ENCODE data around the gene KIF24. TPM values are rescaled to one million over a fixed set of nuclear protein-coding genes. Genes with fewer than 3 reads are reported as not detected.
A peak's percentile ranks its signal among the peaks of the same experiment; 100 is the strongest.

The KIF24 gene
- total and polyA plus RNA-seq, 9 donors, result 6.8 to 26.3 (median 19.6) TPM

GRCh38 chr9:34292552-34292951, 36.5 kb downstream of the KIF24 start:
- no CpG with 5 or more reads among the region's 2 CpGs for WGBS (ENCODE audit: insufficient coverage)
- H3K9me3 ChIP-seq (replicated peaks; ENCODE audit: control insufficient read depth, low read depth, low read length), result no peaks in the 10 kb centered on the region

GRCh38 chr9:34291423-34291822, 37.6 kb downstream of the KIF24 start:
- no peak overlapping the region for H3K4me3 ChIP-seq (ENCODE audit: low read length)
- WGBS (ENCODE audit: insufficient coverage), result 90% methylated on average over 2 of the region's 2 CpGs
- H3K27ac ChIP-seq (ENCODE audit: low read length), result no peak overlapping the region

More at GRCh38 chr9:34292552-34292951, 36.5 kb downstream of the KIF24 start:
- DNase-seq, result no peak
- Histone ChIP-seq H3K36me3 (ENCODE audit: control insufficient read depth, insufficient read depth, low read length) (no peaks in the 10 kb centered on the region), H3K4me1 (ENCODE audit: control insufficient read depth, insufficient read depth, low read length) (no peaks in the 10 kb centered on the region), H3K4me3 (ENCODE audit: low read length) (no peak overlapping the region), H3K27ac (ENCODE audit: low read length) (no peak overlapping the region), H3K27me3 (ENCODE audit: control insufficient read depth, insufficient read depth, low read length) (no peaks in the 10 kb centered on the region)

GRCh38 chr9:34291023-34291422, 38.0 kb downstream of the KIF24 start:
- H3K9me3 ChIP-seq (replicated peaks; ENCODE audit: control insufficient read depth, low read depth, low read length), result no peaks in the 10 kb centered on the region
- 90% methylated on average over 2 of the region's 2 CpGs for WGBS (ENCODE audit: insufficient coverage)
- no peaks in the 10 kb centered on the region for H3K4me1 ChIP-seq (ENCODE audit: control insufficient read depth, insufficient read depth, low read length)
- DNase-seq, result peak; percentile 29
- no peaks in the 10 kb centered on the region for H3K27me3 ChIP-seq (ENCODE audit: control insufficient read depth, insufficient read depth, low read length)
- H3K27ac ChIP-seq (ENCODE audit: low read length), result no peak overlapping the region
- peaks cover 5% of the 10 kb centered on the region for H3K36me3 ChIP-seq (ENCODE audit: control insufficient read depth, insufficient read depth, low read length)
- H3K4me3 ChIP-seq (ENCODE audit: low read length), result no peak overlapping the region

More at GRCh38 chr9:34291423-34291822, 37.6 kb downstream of the KIF24 start:
- no peaks in the 10 kb centered on the region for H3K4me1 ChIP-seq (ENCODE audit: control insufficient read depth, insufficient read depth, low read length)
- no peak for DNase-seq
- H3K9me3 ChIP-seq (replicated peaks; ENCODE audit: control insufficient read depth, low read depth, low read length), result no peaks in the 10 kb centered on the region
- peaks cover 2% of the 10 kb centered on the region for H3K36me3 ChIP-seq (ENCODE audit: control insufficient read depth, insufficient read depth, low read length)
- no peaks in the 10 kb centered on the region for H3K27me3 ChIP-seq (ENCODE audit: control insufficient read depth, insufficient read depth, low read length)

- no peaks in the 10 kb centered on the region for H3K27me3 ChIP-seq (ENCODE audit: control insufficient read depth, insufficient read depth, low read length)
- H3K9me3 ChIP-seq (replicated peaks; ENCODE audit: control insufficient read depth, low read depth, low read length), result no peaks in the 10 kb centered on the region
- no peak overlapping the region for H3K4me3 ChIP-seq (ENCODE audit: low read length)
- H3K36me3 ChIP-seq (ENCODE audit: control insufficient read depth, insufficient read depth, low read length), result peaks cover 5% of the 10 kb centered on the region
- H3K27ac ChIP-seq (ENCODE audit: low read length), result no peak overlapping the region
- no peak for DNase-seq
- WGBS (ENCODE audit: insufficient coverage), result 85% methylated on average over 2 of the region's 2 CpGs
- H3K4me1 ChIP-seq (ENCODE audit: control insufficient read depth, insufficient read depth, low read length), result no peaks in the 10 kb centered on the region
Observed at GRCh38 chr9:34289159-34289558, 39.9 kb downstream of the KIF24 start.

- Histone ChIP-seq H3K9me3 (replicated peaks; ENCODE audit: control insufficient read depth, low read depth, low read length) (no peaks in the 10 kb centered on the region), H3K4me3 (ENCODE audit: low read length) (no peak overlapping the region), H3K27ac (ENCODE audit: low read length) (no peak overlapping the region), H3K36me3 (ENCODE audit: control insufficient read depth, insufficient read depth, low read length) (peaks cover 18% of the 10 kb centered on the region), H3K4me1 (ENCODE audit: control insufficient read depth, insufficient read depth, low read length) (no peaks in the 10 kb centered on the region), H3K27me3 (ENCODE audit: control insufficient read depth, insufficient read depth, low read length) (no peaks in the 10 kb centered on the region)
- WGBS (ENCODE audit: insufficient coverage), result 83% methylated on average over 1 of the region's 1 CpG
- DNase-seq, result no peak
Observed at GRCh38 chr9:34282096-34282495, 47.0 kb downstream of the KIF24 start.

- H3K4me1 ChIP-seq (ENCODE audit: control insufficient read depth, insufficient read depth, low read length), result no peaks in the 10 kb centered on the region
- H3K4me3 ChIP-seq (ENCODE audit: low read length), result no peak overlapping the region
- peak; percentile 18 for DNase-seq
- H3K27ac ChIP-seq (ENCODE audit: low read length), result no peak overlapping the region
- no peaks in the 10 kb centered on the region for H3K27me3 ChIP-seq (ENCODE audit: control insufficient read depth, insufficient read depth, low read length)
- 31% methylated on average over 3 of the region's 3 CpGs for WGBS (ENCODE audit: insufficient coverage)
- H3K36me3 ChIP-seq (ENCODE audit: control insufficient read depth, insufficient read depth, low read length), result peaks cover 13% of the 10 kb centered on the region
- no peaks in the 10 kb centered on the region for H3K9me3 ChIP-seq (replicated peaks; ENCODE audit: control insufficient read depth, low read depth, low read length)
Observed at GRCh38 chr9:34279411-34279810, 49.7 kb downstream of the KIF24 start.

Other genes starting within 250 kb of the KIF24 start
- gene DCAF12, start 202.6 kb downstream of the KIF24 start, total RNA-seq, result 18.2 TPM
- gene DCAF12, start 202.6 kb downstream of the KIF24 start, polyA plus RNA-seq (ENCODE audit: insufficient read depth in 1 of 8, insufficient read length in 8 of 8, low replicate concordance in 1 of 8), result 10 to 100 TPM; 28.9 to 42.1 (median 36.8) TPM
- gene UBAP1, start 150.2 kb downstream of the KIF24 start, total RNA-seq, result 17.9 TPM
- gene UBAP1, start 150.2 kb downstream of the KIF24 start, polyA plus RNA-seq (ENCODE audit: insufficient read depth in 1 of 8, insufficient read length in 8 of 8, low replicate concordance in 1 of 8), result 10 to 100 TPM; 30.2 to 37.4 (median 33.6) TPM
- 22.5 TPM for gene NUDT2, start 301 bp upstream of the KIF24 start, total RNA-seq
- 10 to 100 TPM; 22.1 to 31.5 (median 26.9) TPM for gene NUDT2, start 301 bp upstream of the KIF24 start, polyA plus RNA-seq (ENCODE audit: insufficient read depth in 1 of 8, insufficient read length in 8 of 8, low replicate concordance in 1 of 8)
- gene MYORG, start 47.6 kb upstream of the KIF24 start, total RNA-seq, result 8.1 TPM
- 10 to 100 TPM; 11.0 to 20.3 (median 16.3) TPM for gene MYORG, start 47.6 kb upstream of the KIF24 start, polyA plus RNA-seq (ENCODE audit: insufficient read depth in 1 of 8, insufficient read length in 8 of 8, low replicate concordance in 1 of 8)
- 6.0 TPM for gene FAM219A, start 129.3 kb upstream of the KIF24 start, total RNA-seq
- 10 to 100 TPM; 10.6 to 13.3 (median 11.8) TPM for gene FAM219A, start 129.3 kb upstream of the KIF24 start, polyA plus RNA-seq (ENCODE audit: insufficient read depth in 1 of 8, insufficient read length in 8 of 8, low replicate concordance in 1 of 8)
- gene DNAI1, start 129.5 kb upstream of the KIF24 start, total RNA-seq, result 0.13 TPM
- under 1 TPM in 3 of 8 donors, not detected in 5; 0.18 to 0.29 (median 0.25) TPM for gene DNAI1, start 129.5 kb upstream of the KIF24 start, polyA plus RNA-seq (ENCODE audit: insufficient read depth in 1 of 8, insufficient read length in 8 of 8, low replicate concordance in 1 of 8)
- gene ENHO, start 193.7 kb upstream of the KIF24 start, total RNA-seq, result 3.4 TPM
- gene ENHO, start 193.7 kb upstream of the KIF24 start, polyA plus RNA-seq (ENCODE audit: insufficient read depth in 1 of 8, insufficient read length in 8 of 8, low replicate concordance in 1 of 8), result 1 to 10 TPM; 2.8 to 6.1 (median 4.8) TPM